ENCODE measurements around the gene RIC3.

GRCh38 chr11:8071616-8072581 is 96.9 kb downstream of the RIC3 start:
- TF ChIP-seq TAF1 (IDR thresholded peaks at IDR 0.05; ENCODE audit: low read depth, low read length) (no peak), POLR2A (IDR thresholded peaks at IDR 0.05; ENCODE audit: low read depth, low read length) (no peak), POU2F2 (IDR thresholded peaks at IDR 0.05; ENCODE audit: low read depth, low read length) (no peak), SPI1 (IDR thresholded peaks at IDR 0.05; ENCODE audit: low read depth, low read length) (no peak), POLR2AphosphoS5 (IDR thresholded peaks at IDR 0.05; ENCODE audit: low read depth, low read length) (no peak)
